DOHH2 (cell line): ENCODE measurements around the gene ZBTB11.

Source experiments
- EZH2phosphoT487 ChIP-seq: fragments of 200-600 bp; sonication (generic); IDR thresholded peaks from 2 replicates; pipeline ENCODE4 v1.6.1; 2017; ENCODE audit warnings: borderline replicate concordance, mild to moderate bottlenecking, antibody characterized with exemption, low read length, moderate library complexity, mixed read lengths
- TF ChIP-seq, protein P1 (sequence below): fragments of 200-600 bp; sonication (generic); IDR thresholded peaks from one replicate; pipeline ENCODE4 v1.5.1; 2014; ENCODE audit warnings: antibody characterized with exemption, mild to moderate bottlenecking, low read depth, low read length; ENCODE audit not compliant: poor library complexity, severe bottlenecking

DNA sequence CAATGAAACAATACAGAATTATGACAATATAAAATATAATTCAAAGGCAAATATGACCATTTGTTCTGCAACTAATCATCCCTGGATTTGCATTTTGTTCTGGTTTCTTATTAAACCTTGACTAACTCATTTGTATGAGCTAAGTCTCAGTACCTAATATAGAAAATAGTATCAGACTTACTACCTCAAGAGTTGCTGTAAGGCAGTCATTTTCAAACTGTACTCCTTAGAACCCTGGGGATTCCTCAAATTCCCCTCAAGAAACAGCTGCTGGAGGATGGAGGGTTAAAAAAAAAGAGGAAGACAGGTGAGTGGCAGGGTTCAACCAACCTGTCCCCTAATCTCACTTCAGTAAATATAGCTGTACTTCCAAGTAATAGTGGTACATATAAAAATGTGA, 11.1 kb downstream of the ZBTB11 start:
- TF ChIP-seq, protein P1, sequence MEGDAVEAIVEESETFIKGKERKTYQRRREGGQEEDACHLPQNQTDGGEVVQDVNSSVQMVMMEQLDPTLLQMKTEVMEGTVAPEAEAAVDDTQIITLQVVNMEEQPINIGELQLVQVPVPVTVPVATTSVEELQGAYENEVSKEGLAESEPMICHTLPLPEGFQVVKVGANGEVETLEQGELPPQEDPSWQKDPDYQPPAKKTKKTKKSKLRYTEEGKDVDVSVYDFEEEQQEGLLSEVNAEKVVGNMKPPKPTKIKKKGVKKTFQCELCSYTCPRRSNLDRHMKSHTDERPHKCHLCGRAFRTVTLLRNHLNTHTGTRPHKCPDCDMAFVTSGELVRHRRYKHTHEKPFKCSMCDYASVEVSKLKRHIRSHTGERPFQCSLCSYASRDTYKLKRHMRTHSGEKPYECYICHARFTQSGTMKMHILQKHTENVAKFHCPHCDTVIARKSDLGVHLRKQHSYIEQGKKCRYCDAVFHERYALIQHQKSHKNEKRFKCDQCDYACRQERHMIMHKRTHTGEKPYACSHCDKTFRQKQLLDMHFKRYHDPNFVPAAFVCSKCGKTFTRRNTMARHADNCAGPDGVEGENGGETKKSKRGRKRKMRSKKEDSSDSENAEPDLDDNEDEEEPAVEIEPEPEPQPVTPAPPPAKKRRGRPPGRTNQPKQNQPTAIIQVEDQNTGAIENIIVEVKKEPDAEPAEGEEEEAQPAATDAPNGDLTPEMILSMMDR, result no peak
- TF ChIP-seq EZH2phosphoT487, result no peak
